IMR-90 (cell line): ENCODE data around the gene R3HDM2. TPM values are rescaled to one million over a fixed set of nuclear protein-coding genes. Genes with fewer than 3 reads are reported as not detected.

Experiments used
- ATAC-seq: fragments of 200-7000 bp; cut with Tn5 transposase; 2 replicates; pipeline ENCODE4 v1.9.1; 2020; ENCODE audit warnings: low read depth, mild to moderate bottlenecking, moderate library complexity
- BruUV-seq: library from RNA; stranded (reverse); fragments of 400-500 nt; replicated peaks from 2 replicates; lab custom pipeline; 2021; lab: Mats Ljungman, UMichigan
- CTCF ChIA-PET: fragments of 300-600 bp; formaldehyde crosslinking; extraction: SDS; loops from one replicate; lab custom pipeline; 2021; ENCODE audit warnings: antibody characterized with exemption; lab: Yijun Ruan, JAX
- POLR2A ChIA-PET: fragments of 300-600 bp; sonication (Branson Sonifier 250); formaldehyde crosslinking; loops from one replicate; lab custom pipeline; 2022; ENCODE audit warnings: antibody characterized with exemption; ENCODE audit not compliant: unreplicated experiment; lab: Charles Lee
- DNase-seq: peaks from one replicate; pipeline ENCODE4 v3.0.0; 2013
- H2AFZ ChIP-seq: replicated peaks from 2 replicates; pipeline ENCODE3; 2013; ENCODE audit warnings: low read length, mild to moderate bottlenecking; ENCODE audit not compliant: poor library complexity
- H2AK5ac ChIP-seq: 2 replicates; pipeline ENCODE4 v1.6.1; 2013; ENCODE audit warnings: low read depth, low read length, inconsistent platforms
- H2AK9ac ChIP-seq: replicated peaks from 2 replicates; pipeline ENCODE3; 2013; ENCODE audit warnings: mild to moderate bottlenecking, low read depth, low read length, moderate library complexity; ENCODE audit not compliant: poor library complexity
- H2BK120ac ChIP-seq: 2 replicates; pipeline ENCODE4 v1.6.1; 2013; ENCODE audit warnings: low read depth, low read length, inconsistent platforms
- H2BK15ac ChIP-seq: 3 replicates; pipeline ENCODE4 v1.6.1; 2013; ENCODE audit warnings: low read depth, low read length, inconsistent platforms
- H2BK20ac ChIP-seq: 2 replicates; pipeline ENCODE4 v1.6.1; 2013; ENCODE audit warnings: low read depth, mild to moderate bottlenecking, inconsistent platforms, low read length, moderate library complexity
- H2BK5ac ChIP-seq: 2 replicates; pipeline ENCODE4 v1.6.1; 2013; ENCODE audit warnings: mild to moderate bottlenecking, low read depth, low read length, inconsistent platforms; ENCODE audit not compliant: poor library complexity, severe bottlenecking
- H3K14ac ChIP-seq: replicated peaks from 2 replicates; pipeline ENCODE4 v1.6.1; 2013; ENCODE audit warnings: low read depth, low read length, inconsistent platforms
- H3K18ac ChIP-seq: 2 replicates; pipeline ENCODE4 v1.6.1; 2013; ENCODE audit warnings: low read depth, low read length, control low read depth
- H3K23ac ChIP-seq: 2 replicates; pipeline ENCODE4 v1.6.1; 2013; ENCODE audit warnings: low read depth, low read length, inconsistent platforms
- H3K27ac ChIP-seq: 2 replicates; pipeline ENCODE4 v1.5.1; 2013; ENCODE audit warnings: mild to moderate bottlenecking, control low read depth, low read length; ENCODE audit not compliant: insufficient read depth
- H3K27me3 ChIP-seq: 2 replicates; pipeline ENCODE4 v1.6.1; 2013; ENCODE audit warnings: low read length; ENCODE audit not compliant: control insufficient read depth, insufficient read depth
- H3K36me3 ChIP-seq: 2 replicates; pipeline ENCODE4 v1.6.1; 2013; ENCODE audit warnings: low read length, mixed read lengths; ENCODE audit not compliant: control insufficient read depth, insufficient read depth
- H3K4ac ChIP-seq: 2 replicates; pipeline ENCODE4 v1.6.1; 2013; ENCODE audit warnings: low read depth, low read length, inconsistent platforms
- H3K4me1 ChIP-seq: 2 replicates; pipeline ENCODE4 v1.6.1; 2013; ENCODE audit warnings: low read length, mixed read lengths; ENCODE audit not compliant: control insufficient read depth, insufficient read depth
- H3K4me2 ChIP-seq: 2 replicates; pipeline ENCODE4 v1.6.1; 2013; ENCODE audit warnings: low read depth, mild to moderate bottlenecking, control low read depth, low read length, moderate library complexity
- H3K4me3 ChIP-seq: 2 replicates; pipeline ENCODE4 v1.5.1; 2013; ENCODE audit warnings: low read depth, mild to moderate bottlenecking, control low read depth, low read length, moderate library complexity; ENCODE audit not compliant: insufficient read depth
- H3K56ac ChIP-seq: 2 replicates; pipeline ENCODE4 v1.6.1; 2013; ENCODE audit warnings: low read length, inconsistent platforms; ENCODE audit not compliant: insufficient read depth; ENCODE audit errors: extremely low read depth
- H3K79me1 ChIP-seq, 2 experiments: 2 replicates each; pipeline ENCODE4 v1.6.1; 2013; ENCODE audit warnings: low read length in 2 of 2, inconsistent platforms in 1 of 2, low read depth in 1 of 2
- H3K9ac ChIP-seq: 2 replicates; pipeline ENCODE4 v1.6.1; 2013; ENCODE audit warnings: low read depth, low read length, control low read depth
- H3K9me1 ChIP-seq: 2 replicates; pipeline ENCODE4 v1.6.1; 2013; ENCODE audit warnings: low read length, inconsistent platforms; ENCODE audit not compliant: insufficient read depth
- H3K9me3 ChIP-seq: 2 replicates; pipeline ENCODE4 v1.6.1; 2013; ENCODE audit warnings: low read length; ENCODE audit not compliant: control insufficient read depth, insufficient read depth
- H4K20me1 ChIP-seq: 2 replicates; pipeline ENCODE4 v1.6.1; 2013; ENCODE audit warnings: low read length, inconsistent platforms; ENCODE audit not compliant: insufficient read depth
- H4K5ac ChIP-seq: 2 replicates; pipeline ENCODE4 v1.6.1; 2013; ENCODE audit warnings: mild to moderate bottlenecking, low read depth, low read length, control low read depth
- H4K8ac ChIP-seq, 2 experiments: 2 replicates each; pipeline ENCODE4 v1.6.1; 2013; ENCODE audit warnings: low read depth in 2 of 2, low read length in 2 of 2, control low read depth in 1 of 2, inconsistent platforms in 1 of 2
- H4K91ac ChIP-seq: 2 replicates; pipeline ENCODE4 v1.6.1; 2013; ENCODE audit warnings: low read depth, low read length, inconsistent platforms; ENCODE audit not compliant: insufficient read depth
- BHLHE40 ChIP-seq: fragments of 150-350 bp; IDR thresholded peaks from 2 replicates; pipeline ENCODE4 v1.6.1; 2016; ENCODE audit warnings: mild to moderate bottlenecking, low read depth, low read length
- CEBPB ChIP-seq: IDR thresholded peaks from 2 replicates; pipeline ENCODE4 v1.6.1; 2012; ENCODE audit warnings: low read depth, low read length, improper control_type of control experiment
- CHD1 ChIP-seq: IDR thresholded peaks from 2 replicates; pipeline ENCODE4 v1.6.1; 2012; ENCODE audit warnings: low read depth, low read length, improper control_type of control experiment
- CTCF ChIP-seq: conservative IDR thresholded peaks from 2 replicates; pipeline ENCODE4 v1.5.1; 2012; ENCODE audit warnings: mild to moderate bottlenecking, low read depth, low read length, improper control_type of control experiment
- ELK1 ChIP-seq: fragments of 150-350 bp; IDR thresholded peaks from 2 replicates; pipeline ENCODE4 v1.6.1; 2016; ENCODE audit warnings: low read depth, mild to moderate bottlenecking, low read length, moderate library complexity, borderline replicate concordance
- FOS ChIP-seq: fragments of 150-350 bp; IDR thresholded peaks from 2 replicates; pipeline ENCODE4 v1.6.1; 2016; ENCODE audit warnings: low read depth, low read length
- MAFK ChIP-seq: IDR thresholded peaks from 2 replicates; pipeline ENCODE4 v1.6.1; 2012; ENCODE audit warnings: low read depth, low read length, improper control_type of control experiment
- MAZ ChIP-seq: IDR thresholded peaks from 2 replicates; pipeline ENCODE4 v1.6.1; 2012; ENCODE audit warnings: low read depth, mild to moderate bottlenecking, low read length, improper control_type of control experiment, moderate library complexity, borderline replicate concordance
- MXI1 ChIP-seq: IDR thresholded peaks from 2 replicates; pipeline ENCODE4 v1.6.1; 2012; ENCODE audit warnings: low read depth, mild to moderate bottlenecking, low read length, moderate library complexity, borderline replicate concordance
- NFE2L2 ChIP-seq: fragments of 150-350 bp; IDR thresholded peaks from 2 replicates; pipeline ENCODE4 v1.6.1; 2016; ENCODE audit warnings: low read depth, mild to moderate bottlenecking, low read length
- POLR2A ChIP-seq: IDR thresholded peaks from 2 replicates; pipeline ENCODE4 v1.6.1; 2012; ENCODE audit warnings: mild to moderate bottlenecking, low read depth, low read length
- RAD21 ChIP-seq: IDR thresholded peaks from 2 replicates; pipeline ENCODE4 v1.6.1; 2012; ENCODE audit warnings: low read length, improper control_type of control experiment
- RCOR1 ChIP-seq: IDR thresholded peaks from 2 replicates; pipeline ENCODE4 v1.6.1; 2012; ENCODE audit warnings: mild to moderate bottlenecking, low read length, improper control_type of control experiment; ENCODE audit not compliant: insufficient replicate concordance
- SMC3 ChIP-seq: fragments of 150-350 bp; IDR thresholded peaks from 2 replicates; pipeline ENCODE4 v1.6.1; 2016; ENCODE audit warnings: low read depth, mild to moderate bottlenecking, antibody characterized with exemption, low read length, moderate library complexity
- USF2 ChIP-seq: fragments of 150-350 bp; IDR thresholded peaks from 2 replicates; pipeline ENCODE4 v1.6.1; 2017; ENCODE audit warnings: mild to moderate bottlenecking, antibody characterized with exemption, low read length, low read depth
- dilution Hi-C: fragments of 300-500 bp; cut with HindIII; formaldehyde crosslinking; loops from one replicate; pipeline ENCODE4 v1.14.3; 2018; ENCODE audit warnings: low sequenced_read_pairs; ENCODE audit not compliant: unreplicated experiment
- in situ Hi-C: fragments of 300-500 bp; cut with MboI; formaldehyde crosslinking; loops from 3 replicates; pipeline ENCODE4 v1.14.3; 2019; ENCODE audit warnings: low sequenced_read_pairs, inconsistent platforms, mixed read lengths
- intact Hi-C: fragments of 100-400 bp; cut with micrococcal nuclease; formaldehyde crosslinking; loops from 2 replicates; pipeline ENCODE4 v1.10.0; 2022
- polyA plus RNA-seq, 3 experiments: library from polyadenylated mRNA; depleted of rRNA; stranded (reverse); fragments of >200 nt; gene quantifications; 2 replicates each; pipeline ENCODE4 v1.2.3, GENCODE V29; 2012; ENCODE audit warnings: low replicate concordance in 1 of 3
- total RNA-seq: library from RNA; depleted of rRNA; stranded (reverse); fragments of >200 nt; gene quantifications from 2 replicates; pipeline ENCODE4 v1.2.3, GENCODE V29; 2012

The R3HDM2 gene
- total and polyA plus RNA-seq, 2 of the 4 experiments (the other 2 are of a cell fraction) = 7.5 to 28.4 TPM

- Histone ChIP-seq H2BK5ac (no peak overlapping the region), H3K9ac (no peak overlapping the region), H2AFZ (no peak overlapping the region), H2BK20ac (no peak overlapping the region), H3K9me1 (peaks cover 4% of the 10 kb centered on the region; the same call in 1 of the 2 replicates), H3K4me3 (no peak overlapping the region), H3K36me3 (peaks cover 17% of the 10 kb centered on the region), H3K27me3 (no peaks in the 10 kb centered on the region), H3K14ac (no peak overlapping the region), H3K23ac (no peak overlapping the region), H2BK120ac (no peak overlapping the region), H3K4me2 (no peak overlapping the region), H3K18ac (no peak overlapping the region), H2BK15ac (no peak overlapping the region), H4K5ac (no peak overlapping the region), H4K8ac (no peak overlapping the region), H3K79me1 (0 out of 4 replicates have a peak, but pooled peaks cover 0 to 7% of the 10 kb centered on the region in 2 experiments), H2AK5ac (no peak overlapping the region), H4K91ac (no peak overlapping the region), H3K27ac (no peak overlapping the region), H4K20me1 (0 out of 2 replicates have a peak, but pooled peaks cover 5% of the 10 kb centered on the region), H3K4me1 (peaks cover 5% of the 10 kb centered on the region; the same call in 1 of the 2 replicates), H3K9me3 (no peaks in the 10 kb centered on the region), H3K56ac (no peak overlapping the region), H3K4ac (no peak overlapping the region), H2AK9ac (no peak overlapping the region)
- intact Hi-C loops (no loop called here), dilution Hi-C loops (no loop called here), in situ Hi-C loops (no loop called here)
- ChIA-PET CTCF (interaction anchor here (1.3 kb wide), 1 partner anchor 14 kb away, joined by 4 read pairs; no protein-coding TSS in a partner anchor), POLR2A (no interaction called here)
- no TSS peak for BruUV-seq
- DNase-seq = no peak
- ATAC-seq = no peak
- no peak for TF ChIP-seq CEBPB
- TF ChIP-seq NFE2L2 = no peak
- TF ChIP-seq MAFK = no peak
- no peak for TF ChIP-seq RAD21
- TF ChIP-seq POLR2A = no peak
- TF ChIP-seq FOS = no peak
- TF ChIP-seq SMC3 = no peak
- no peak for TF ChIP-seq MXI1
- TF ChIP-seq ELK1 = no peak
- no peak for TF ChIP-seq RCOR1
- TF ChIP-seq USF2 = no peak
- no peak for TF ChIP-seq BHLHE40
- TF ChIP-seq CHD1 = no peak
- no peak for TF ChIP-seq CTCF
- TF ChIP-seq MAZ = no peak
Observed at GRCh38 chr12:57273516-57273915, 157.3 kb downstream of the R3HDM2 start.
